LNCaP clone FGC (cell line): ENCODE measurements around the gene CEP83.

Experiments
- DNase-seq: peaks from one replicate; pipeline ENCODE4 v3.0.0-alpha.2; 2011; ENCODE audit warnings: low read depth
- H3K4me3 ChIP-seq: 2 replicates; pipeline ENCODE4 v1.5.1; 2011; ENCODE audit warnings: mild to moderate bottlenecking, low read depth, low read length, control low read depth
- CTCF ChIP-seq: IDR thresholded peaks from 2 replicates; pipeline ENCODE4 v1.5.1; 2012; ENCODE audit warnings: mild to moderate bottlenecking; ENCODE audit not compliant: control insufficient read depth, insufficient read depth; ENCODE audit errors: extremely low read depth

The CEP83 gene

GRCh38 chr12:94284046-94284445 lies 175.6 kb downstream of the CEP83 start:
- no peak for DNase-seq
- TF ChIP-seq CTCF, result no peak
- H3K4me3 ChIP-seq, result no peak overlapping the region

GRCh38 chr12:94282675-94283074 lies 177.0 kb downstream of the CEP83 start:
- no peak for TF ChIP-seq CTCF
- no peak overlapping the region for H3K4me3 ChIP-seq
- DNase-seq, result no peak

GRCh38 chr12:94280063-94280462 lies 179.6 kb downstream of the CEP83 start:
- DNase-seq, result no peak
- no peak for TF ChIP-seq CTCF
- no peak overlapping the region for H3K4me3 ChIP-seq

GRCh38 chr12:94277426-94278000 lies 182.2 kb downstream of the CEP83 start:
- no peak overlapping the region for H3K4me3 ChIP-seq
- no peak for DNase-seq
- no peak for TF ChIP-seq CTCF

GRCh38 chr12:94276725-94277124 lies 182.9 kb downstream of the CEP83 start:
- TF ChIP-seq CTCF, result no peak
- no peak overlapping the region for H3K4me3 ChIP-seq
- DNase-seq, result no peak

GRCh38 chr12:94273272-94273671 lies 186.4 kb downstream of the CEP83 start:
- no peak for DNase-seq
- no peak for TF ChIP-seq CTCF
- H3K4me3 ChIP-seq, result no peak overlapping the region

GRCh38 chr12:94272280-94272679 lies 187.4 kb downstream of the CEP83 start:
- no peak for TF ChIP-seq CTCF
- no peak overlapping the region for H3K4me3 ChIP-seq
- no peak for DNase-seq
